K562 (cell line): ENCODE measurements around the gene SPATA2L. TPM values are rescaled to one million over a fixed set of nuclear protein-coding genes. Genes with fewer than 3 reads are reported as not detected.
A peak's percentile ranks its signal among the peaks of the same experiment; 100 is the strongest.

ENCODE experiments used
- ATAC-seq: fragments of 200-7000 bp; cut with Tn5 transposase; 3 replicates; pipeline ENCODE4 v1.9.1; 2020; ENCODE audit warnings: moderate library complexity
- BruUV-seq: library from RNA; stranded (reverse); fragments of 400-500 nt; replicated peaks from 2 replicates; lab custom pipeline; 2021; lab: Mats Ljungman, UMichigan
- CTCF ChIA-PET: fragments of 300-600 bp; formaldehyde crosslinking; extraction: SDS; loops from one replicate; lab custom pipeline; 2021; ENCODE audit warnings: low intra/inter-chr PET ratio; lab: Yijun Ruan, JAX
- POLR2A ChIA-PET: fragments of 300-600, 350-650 bp; sonication (Branson Sonifier 250); formaldehyde crosslinking; extraction: SDS; loops from one replicate; lab custom pipeline; 2021; ENCODE audit warnings: antibody characterized with exemption, inconsistent platforms; lab: Yijun Ruan, JAX
- DNase-seq, 4 experiments: peaks; one replicate each; pipeline versions ENCODE4 v3.0.0 to v3.0.0-alpha.2; 2011 to 2018; ENCODE audit warnings: low spot score in 3 of 4, mixed read lengths in 3 of 4; ENCODE audit errors: extremely low read depth in 1 of 4
- FAIRE-seq: peaks from 2 replicates; lab custom pipeline; 2011; peaks lifted over from hg19 to GRCh38; lab: Jason Lieb, UNC
- H2AFZ ChIP-seq: 2 replicates; pipeline ENCODE4 v1.6.0; 2011; ENCODE audit warnings: low read depth, low read length, control low read depth, inconsistent platforms
- H3K27ac ChIP-seq: fragments of 200-600 bp; 3 replicates; pipeline ENCODE4 v1.8.0; 2011; ENCODE audit warnings: low read depth, mild to moderate bottlenecking, control low read depth, inconsistent platforms, low read length, moderate library complexity, mixed read lengths; ENCODE audit errors: extremely low read depth
- H3K27me3 ChIP-seq, 2 experiments: fragments of 300-600 bp in 1 of 2; 2 replicates in 1 of 2; 3 replicates in 1 of 2; pipeline versions ENCODE4 v1.6.0 to v1.8.0; 2011; ENCODE audit warnings: inconsistent platforms in 2 of 2, low read length in 2 of 2, mild to moderate bottlenecking in 1 of 2, mixed read lengths in 1 of 2, moderate library complexity in 1 of 2; ENCODE audit not compliant: control insufficient read depth in 2 of 2, insufficient read depth in 2 of 2
- H3K36me3 ChIP-seq: fragments of 300-600 bp; 3 replicates; pipeline ENCODE4 v1.8.0; 2011; ENCODE audit warnings: mild to moderate bottlenecking, low read length, inconsistent platforms; ENCODE audit not compliant: control insufficient read depth, insufficient read depth
- H3K4me1 ChIP-seq, 2 experiments: fragments of 200-600 bp in 1 of 2; replicated peaks in 1 of 2; 2 replicates in 1 of 2; 3 replicates in 1 of 2; pipeline versions ENCODE4 v1.5.1 to v1.8.0; 2011; ENCODE audit warnings: inconsistent platforms in 2 of 2, low read length in 2 of 2, mild to moderate bottlenecking in 1 of 2, mixed read lengths in 1 of 2, moderate library complexity in 1 of 2; ENCODE audit not compliant: control insufficient read depth in 2 of 2, insufficient read depth in 2 of 2
- H3K4me2 ChIP-seq: 2 replicates; pipeline ENCODE4 v1.6.1; 2011; ENCODE audit warnings: low read length, control low read depth, inconsistent platforms, mixed read lengths; ENCODE audit not compliant: insufficient read depth
- H3K4me3 ChIP-seq: fragments of 200-600 bp; sonication (generic), shearing (Covaris generic); 2 replicates; pipeline ENCODE4 v1.5.1; 2016; ENCODE audit warnings: control low read depth, inconsistent platforms
- H3K79me2 ChIP-seq: fragments of 200-600 bp; 3 replicates; pipeline ENCODE4 v1.8.0; 2011; ENCODE audit warnings: low read length, inconsistent platforms; ENCODE audit not compliant: control insufficient read depth, insufficient read depth
- H3K9ac ChIP-seq, 2 experiments: 2 replicates each; pipeline versions ENCODE4 v1.6.0 to v1.6.1; 2011; ENCODE audit warnings: low read depth in 2 of 2, low read length in 2 of 2, control low read depth in 1 of 2, inconsistent platforms in 1 of 2, mild to moderate bottlenecking in 1 of 2, mixed read lengths in 1 of 2; ENCODE audit not compliant: insufficient read depth in 1 of 2
- H3K9me1 ChIP-seq: one replicate; pipeline ENCODE4 v1.6.0; 2011; ENCODE audit warnings: inconsistent platforms, mild to moderate bottlenecking, low read length, moderate library complexity; ENCODE audit not compliant: control insufficient read depth, insufficient read depth
- H3K9me3 ChIP-seq: replicated peaks from 2 replicates; pipeline ENCODE4 v1.5.1; 2011; ENCODE audit warnings: low read depth, low read length, inconsistent platforms; ENCODE audit not compliant: control insufficient read depth, insufficient read depth
- H4K20me1 ChIP-seq: replicated peaks from 2 replicates; pipeline ENCODE4 v1.6.1; 2011; ENCODE audit warnings: low read length, inconsistent platforms, mixed read lengths; ENCODE audit not compliant: control insufficient read depth, insufficient read depth
- ETS2 ChIP-seq: IDR thresholded peaks from 2 replicates; pipeline ENCODE4 v1.6.1; 2016; ENCODE audit warnings: borderline replicate concordance, missing genetic modification characterization, mild to moderate bottlenecking, moderate library complexity, missing compliant biosample characterization; ENCODE audit not compliant: poor library complexity, severe bottlenecking
- HMGN3 ChIP-seq: IDR thresholded peaks from 2 replicates; pipeline ENCODE4 v1.6.1; 2011; ENCODE audit warnings: borderline replicate concordance, low read depth, mild to moderate bottlenecking, mixed read lengths, low read length; ENCODE audit not compliant: insufficient read length; ENCODE audit errors: extremely low read depth
- MED1 ChIP-seq: sonication (generic); formaldehyde crosslinking; IDR thresholded peaks from 2 replicates; pipeline ENCODE4 v1.8.1; 2023; ENCODE audit warnings: missing genetic modification reagents, borderline replicate concordance
- PML ChIP-seq: IDR thresholded peaks from 2 replicates; pipeline ENCODE4 v1.6.1; 2012; ENCODE audit warnings: low read length, inconsistent platforms
- POLR2A ChIP-seq: fragments of 450-650 bp; conservative IDR thresholded peaks from 2 replicates; pipeline ENCODE4 v1.6.1; 2016
- POLR2G ChIP-seq: fragments of 200-400 bp; formaldehyde crosslinking; IDR thresholded peaks from 2 replicates; pipeline ENCODE4 v1.6.1; 2017; ENCODE audit warnings: low read depth, mild to moderate bottlenecking, antibody characterized with exemption, low read length, moderate library complexity
- PTTG1 ChIP-seq: fragments of 450-650 bp; IDR thresholded peaks from 2 replicates; pipeline ENCODE4 v1.6.1; 2016; ENCODE audit warnings: low read depth, mild to moderate bottlenecking, missing genetic modification characterization, missing compliant biosample characterization
- RBFOX2 ChIP-seq: fragments of 200-400 bp; formaldehyde crosslinking; IDR thresholded peaks from 2 replicates; pipeline ENCODE4 v1.6.1; 2017; ENCODE audit warnings: low read depth, mild to moderate bottlenecking, low read length, moderate library complexity
- RBM22 ChIP-seq: fragments of 200-400 bp; formaldehyde crosslinking; IDR thresholded peaks from 2 replicates; pipeline ENCODE4 v1.6.1; 2018; ENCODE audit warnings: low read length, low read depth; ENCODE audit not compliant: poor library complexity, severe bottlenecking
- SMARCE1 ChIP-seq: fragments of 450-650 bp; IDR thresholded peaks from 2 replicates; pipeline ENCODE4 v1.7.1; 2016; ENCODE audit warnings: mild to moderate bottlenecking
- TAL1 ChIP-seq: fragments of 450-650 bp; IDR thresholded peaks from 2 replicates; pipeline ENCODE4 v1.6.1; 2016; ENCODE audit warnings: mild to moderate bottlenecking
- XRCC5 ChIP-seq: fragments of 200-400 bp; formaldehyde crosslinking; IDR thresholded peaks from 2 replicates; pipeline ENCODE4 v1.6.1; 2017; ENCODE audit warnings: low read depth, mild to moderate bottlenecking, low read length
- WGBS: fragments of 100-300 bp; shearing (Covaris generic); methylation state at CpG from one replicate; pipeline ENCODE4 v1.1.6; 2016; ENCODE audit warnings: low coverage, mixed read lengths; ENCODE audit not compliant: insufficient coverage; ENCODE audit errors: missing lambda C conversion rate; 5-methylcytosine and 5-hydroxymethylcytosine counted together
- in situ Hi-C: fragments of 300-500 bp; cut with MboI; formaldehyde crosslinking; loops from 4 replicates; pipeline ENCODE4 v1.15.0; 2018; ENCODE audit warnings: inconsistent platforms, mixed read lengths
- intact Hi-C: fragments of 100-400 bp; cut with micrococcal nuclease; formaldehyde crosslinking; loops from 2 replicates; pipeline ENCODE4 v1.14.2; 2022
- polyA plus RNA-seq, 8 experiments: library from polyadenylated mRNA; depleted of rRNA in 4 of 8; stranded (reverse) in 5 of 8; unstranded in 3 of 8; fragments of >200 nt; fragmentation: Nextera tagmentation in 2 of 8; fragmentation: Illumina TruSeq in 1 of 8; extraction: Ambion mirVana in 2 of 8; extraction: Trizol in 1 of 8; gene quantifications; 2 replicates each; pipeline versions ENCODE4 v1.2.1 to v1.2.3, GENCODE V29; 2011 to 2014; ENCODE audit warnings: inconsistent platforms in 1 of 8, missing spikeins in 1 of 8
- total RNA-seq, 7 experiments: library from RNA; depleted of rRNA in 6 of 7; stranded (reverse); fragments of >200 nt in 6 of 7; fragmentation: Illumina TruSeq in 2 of 7; extraction: Trizol in 2 of 7; gene quantifications; 2 replicates each; pipeline versions ENCODE4 v1.2.1 to v1.2.3, GENCODE V29; 2011 to 2021; ENCODE audit warnings: low replicate concordance in 1 of 7
- TF ChIP-seq, protein P1 (sequence below): fragments of 450-650 bp; formaldehyde crosslinking; IDR thresholded peaks from 2 replicates; pipeline ENCODE4 v1.4.0; 2022; ENCODE audit warnings: mild to moderate bottlenecking, moderate library complexity

Gene SPATA2L
- total and polyA plus RNA-seq, 9 of the 15 experiments (the other 6 are each of a cell fraction or from before 2014, with no cell fraction given) = 0.13 to 19.2 (median 4.8) TPM; not detected in 1

DNA sequence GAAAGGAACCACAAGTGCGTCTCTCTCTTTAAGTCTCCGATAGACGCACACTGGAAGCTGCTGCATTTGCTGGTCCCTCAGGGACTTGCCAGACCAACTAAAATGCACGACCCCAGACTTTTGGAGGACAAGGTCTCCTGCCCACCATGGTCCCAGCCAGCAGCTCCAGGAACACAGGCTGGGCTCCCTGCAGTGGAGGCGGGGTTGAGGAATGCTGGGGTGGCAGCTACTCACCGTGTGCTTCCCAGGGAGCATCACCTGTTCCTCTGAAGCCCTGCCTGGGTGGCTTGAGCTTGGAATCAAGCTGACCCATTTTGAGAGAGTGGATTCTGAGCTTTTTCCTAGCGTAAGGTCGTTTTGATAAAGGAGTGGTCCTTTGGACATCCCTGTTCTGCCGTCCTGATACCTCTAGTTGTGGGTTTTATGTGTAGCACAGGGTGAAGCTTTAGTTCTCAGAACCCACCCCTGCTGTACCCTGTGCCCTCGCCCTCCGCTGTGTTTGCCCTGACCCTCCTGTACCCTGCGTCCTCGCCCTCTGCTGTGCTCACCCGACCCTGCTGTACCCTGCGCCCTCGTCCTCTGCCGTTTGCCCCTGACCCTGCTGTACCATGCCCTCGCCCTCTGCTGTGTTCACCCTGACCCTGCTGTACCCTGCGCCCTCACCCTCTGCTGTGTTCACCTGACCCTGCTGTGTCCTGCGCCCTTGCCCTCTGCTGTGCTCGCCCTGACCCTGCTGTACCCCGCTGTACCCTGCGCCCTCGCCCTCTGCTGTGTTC, 30.8 kb upstream of the SPATA2L start:
- H3K4me2 ChIP-seq = no peak overlapping the region
- in situ Hi-C loops = no loop called here
- no TSS peak for BruUV-seq
- H3K4me3 ChIP-seq = no peak overlapping the region
- FAIRE-seq (no peak), ATAC-seq (no peak; the same call in 2 of the 3 replicates), DNase-seq (no peak)
- peaks cover 3% of the 10 kb centered on the region; the same call in 1 of the 3 replicates for H3K79me2 ChIP-seq
- CTCF ChIA-PET = no interaction called here
- H3K27me3 ChIP-seq = no peaks in the 10 kb centered on the region
- no peak overlapping the region for H3K27ac ChIP-seq
- peaks cover 0 to 17% of the 10 kb centered on the region in 2 experiments; a peak in 1 of 5 replicates for H3K4me1 ChIP-seq
- no peaks in the 10 kb centered on the region for H3K9me1 ChIP-seq
- 91% methylated on average over 23 of the region's 24 CpGs for WGBS
- no peak overlapping the region for H2AFZ ChIP-seq
- peaks cover under 1% of the 10 kb centered on the region; the same call in 1 of the 2 replicates for H4K20me1 ChIP-seq
- no peaks in the 10 kb centered on the region for H3K9me3 ChIP-seq
- peak overlapping the region in 1 of 2 experiments; percentile 62; a peak in 1 of 4 replicates for H3K9ac ChIP-seq
- peaks cover 96% of the 10 kb centered on the region for H3K36me3 ChIP-seq
- POLR2A ChIA-PET = interaction anchor here (0.6 to 1.2 kb wide), 7 partner anchors 8 to 32 kb away, joined by 3 to 6 read pairs (median 3); partner anchors contain the start of gene SPATA2L
- intact Hi-C loops = no loop called here
- TF ChIP-seq HMGN3 (no peak), RBM22 (peak; percentile 87), PTTG1 (tag) (no peak), MED1 (CRISPR knock-in tag) (no peak), RBFOX2 (peak; percentile 65), ETS2 (no peak), TAL1 (no peak), POLR2G (peak; percentile 82), POLR2A (0 out of 2 replicates have a peak, but pooled peaks have one; percentile 37), XRCC5 (no peak), SMARCE1 (no peak), PML (0 out of 2 replicates have a peak, but pooled peaks have one; percentile 24)
- TF ChIP-seq, protein P1, sequence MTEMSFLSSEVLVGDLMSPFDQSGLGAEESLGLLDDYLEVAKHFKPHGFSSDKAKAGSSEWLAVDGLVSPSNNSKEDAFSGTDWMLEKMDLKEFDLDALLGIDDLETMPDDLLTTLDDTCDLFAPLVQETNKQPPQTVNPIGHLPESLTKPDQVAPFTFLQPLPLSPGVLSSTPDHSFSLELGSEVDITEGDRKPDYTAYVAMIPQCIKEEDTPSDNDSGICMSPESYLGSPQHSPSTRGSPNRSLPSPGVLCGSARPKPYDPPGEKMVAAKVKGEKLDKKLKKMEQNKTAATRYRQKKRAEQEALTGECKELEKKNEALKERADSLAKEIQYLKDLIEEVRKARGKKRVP (CRISPR knock-in tag) = no peak
